GM18951 (cell line): Measurements from ENCODE around the gene CHRND.
"Not testable (repeated sequence)": the region's sequence is repeated elsewhere in the genome, so short reads cannot be mapped to it uniquely, and the experiment has no call there.

Experiments
- POLR2A ChIP-seq: IDR thresholded peaks from 4 replicates; pipeline ENCODE4 v1.6.1; 2011; ENCODE audit warnings: mild to moderate bottlenecking; ENCODE audit not compliant: insufficient read length, insufficient read depth; ENCODE audit errors: extremely low read depth
- in situ Hi-C: fragments of 300-500 bp; cut with MboI; formaldehyde crosslinking; loops from one replicate; pipeline ENCODE4 v1.12.0; 2022; ENCODE audit warnings: low sequenced_read_pairs, mixed read lengths, inconsistent platforms; ENCODE audit not compliant: unreplicated experiment

CHRND gene

DNA sequence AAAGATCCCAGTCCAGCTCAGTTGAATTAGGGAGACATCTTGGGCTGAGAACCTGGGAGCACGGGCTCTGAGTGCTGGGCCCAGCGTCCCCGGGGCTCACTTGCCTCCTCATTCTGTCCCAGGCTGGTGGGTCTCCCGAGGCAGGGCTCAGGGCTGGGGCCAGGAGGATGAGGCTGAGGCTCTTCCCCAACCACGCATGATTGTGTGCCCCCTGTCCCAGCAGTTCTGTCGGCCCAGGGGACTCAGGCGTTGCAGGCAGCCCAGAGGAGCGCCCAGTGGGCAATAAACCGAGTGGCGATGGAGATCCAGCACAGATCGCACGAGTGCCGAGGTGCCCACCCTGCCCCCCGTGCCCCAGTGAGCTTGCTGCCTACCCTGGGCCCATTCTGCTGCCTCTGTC is 4.9 kb upstream of the CHRND start:
- TF ChIP-seq POLR2A, result no peak
- in situ Hi-C loops, result no loop called here

GRCh38 chr2:232521959-232522622 is 3.9 kb upstream of the CHRND start:
- TF ChIP-seq POLR2A, result no peak
- in situ Hi-C loops, result no loop called here

- no peak for TF ChIP-seq POLR2A
- in situ Hi-C loops, result no loop called here
These were observed 3.1 kb upstream of the CHRND start for GRCh38 chr2:232522623-232523401.

DNA sequence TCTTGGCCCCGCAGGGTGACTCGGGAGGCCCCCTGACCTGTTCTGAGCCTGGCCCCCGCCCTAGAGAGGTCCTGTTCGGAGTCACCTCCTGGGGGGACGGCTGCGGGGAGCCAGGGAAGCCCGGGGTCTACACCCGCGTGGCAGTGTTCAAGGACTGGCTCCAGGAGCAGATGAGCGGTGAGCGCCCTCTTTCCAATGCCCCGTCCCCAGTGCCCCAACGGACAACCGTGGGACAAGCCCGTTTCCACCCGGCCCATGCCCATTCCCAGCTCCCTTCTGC is 2.6 kb upstream of the CHRND start:
- in situ Hi-C loops, result no loop called here
- no peak for TF ChIP-seq POLR2A

- TF ChIP-seq POLR2A, result no peak
- in situ Hi-C loops, result no loop called here
These were observed 2.0 kb upstream of the CHRND start for GRCh38 chr2:232523682-232524597.

GRCh38 chr2:232524771-232525170 is 1.2 kb upstream of the CHRND start:
- no peak for TF ChIP-seq POLR2A
- in situ Hi-C loops, result no loop called here

- TF ChIP-seq POLR2A, result no peak
- in situ Hi-C loops, result no loop called here
These were observed 761 bp upstream of the CHRND start for GRCh38 chr2:232525199-232525598.

- TF ChIP-seq POLR2A, result no peak
- in situ Hi-C loops, result no loop called here
These were observed 497 bp downstream of the CHRND start for GRCh38 chr2:232526372-232526941.

GRCh38 chr2:232527905-232528470 is 2.0 kb downstream of the CHRND start:
- in situ Hi-C loops, result no loop called here
- no peak for TF ChIP-seq POLR2A

DNA sequence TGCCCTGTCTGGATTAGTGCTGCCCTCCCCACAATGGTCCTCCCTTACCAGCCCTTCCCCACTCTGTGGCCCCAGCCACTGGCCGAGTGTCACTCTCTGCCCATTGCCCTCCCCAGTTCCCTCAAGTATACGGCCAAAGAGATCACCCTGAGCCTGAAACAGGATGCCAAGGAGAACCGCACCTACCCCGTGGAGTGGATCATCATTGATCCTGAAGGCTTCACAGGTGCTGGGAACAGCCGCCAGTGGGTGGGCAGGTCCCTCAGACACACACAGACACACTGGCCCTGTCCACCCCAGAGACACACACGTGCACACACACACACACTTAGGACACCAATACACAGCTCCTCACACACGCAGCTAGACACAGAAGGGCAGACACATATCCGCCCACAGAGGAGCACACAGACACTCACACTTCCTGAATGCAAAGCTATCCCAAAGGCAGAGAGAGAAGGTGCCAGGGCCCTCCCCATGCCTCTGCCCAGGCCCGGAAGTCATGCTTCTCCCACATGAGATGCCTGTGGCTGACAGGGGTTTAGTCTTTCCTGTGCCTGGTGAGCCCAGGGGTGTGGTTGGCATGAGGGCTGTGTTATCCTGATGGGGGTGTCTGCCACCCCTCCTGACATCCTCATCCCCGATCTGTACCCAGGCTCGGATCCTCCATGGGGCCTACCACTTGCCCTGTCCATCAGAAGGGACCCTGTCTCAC is 2.9 kb downstream of the CHRND start:
- TF ChIP-seq POLR2A, result no peak
- in situ Hi-C loops, result no loop called here

DNA sequence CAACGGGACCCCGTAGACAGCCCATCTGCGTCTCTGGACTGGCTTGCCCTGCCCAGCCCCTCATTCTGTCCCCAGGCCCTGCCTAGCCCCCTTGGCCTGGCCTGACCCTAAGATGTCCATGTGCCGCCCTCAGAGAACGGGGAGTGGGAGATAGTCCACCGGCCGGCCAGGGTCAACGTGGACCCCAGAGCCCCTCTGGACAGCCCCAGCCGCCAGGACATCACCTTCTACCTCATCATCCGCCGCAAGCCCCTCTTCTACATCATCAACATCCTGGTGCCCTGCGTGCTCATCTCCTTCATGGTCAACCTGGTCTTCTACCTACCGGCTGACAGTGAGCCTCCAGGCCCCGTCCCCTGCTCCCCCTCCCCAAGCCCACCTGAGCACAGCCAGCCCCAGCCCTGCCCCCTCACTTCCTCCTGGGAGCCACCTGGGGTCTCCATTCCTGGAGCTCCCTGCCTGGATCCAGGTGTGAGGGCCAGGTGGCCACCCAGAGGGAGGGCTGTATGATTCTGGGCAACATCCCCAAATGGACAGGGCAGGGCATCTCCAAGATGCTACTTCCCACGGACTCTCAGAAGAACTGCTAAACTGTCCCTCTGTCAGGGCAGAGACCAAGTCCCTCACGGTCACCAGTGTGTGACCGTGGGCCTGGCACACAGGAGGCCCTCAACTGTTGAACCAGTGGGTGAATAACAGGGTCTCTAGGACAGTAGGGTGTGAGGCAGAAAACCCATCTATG is 4.0 kb downstream of the CHRND start:
- TF ChIP-seq POLR2A, result no peak
- in situ Hi-C loops, result no loop called here

DNA sequence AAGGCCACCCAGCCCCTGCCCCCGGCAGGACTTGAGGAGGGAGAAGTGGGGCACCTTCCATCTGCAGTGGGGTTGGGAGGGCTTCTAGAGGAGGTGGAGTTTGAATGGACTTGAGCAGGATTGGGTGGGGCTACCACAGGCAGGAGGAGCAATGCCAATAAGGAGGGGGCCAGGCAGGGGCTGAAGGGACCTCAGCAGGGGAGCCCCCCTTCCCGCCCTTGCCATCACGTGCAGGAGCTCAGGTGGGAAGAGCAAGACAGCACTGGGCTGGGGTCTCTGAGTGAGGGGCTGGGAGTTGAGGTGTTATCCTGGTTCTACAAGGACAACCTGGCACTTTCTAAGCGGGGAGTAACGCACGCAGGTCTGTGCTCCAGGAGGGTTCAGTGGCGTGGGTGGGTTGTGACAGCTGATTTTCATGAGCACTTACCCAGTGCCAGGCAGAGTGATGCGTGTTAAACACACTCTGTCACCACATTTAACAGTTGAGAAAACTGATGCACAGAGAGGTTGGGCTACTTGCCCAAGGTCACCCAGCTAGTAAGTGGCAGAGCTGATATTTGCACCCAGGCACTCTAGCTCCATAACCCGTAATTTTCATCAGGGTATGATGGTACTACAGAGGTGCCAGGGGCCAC is 4.8 kb downstream of the CHRND start:
- TF ChIP-seq POLR2A, result no peak
- in situ Hi-C loops, result no loop called here

DNA sequence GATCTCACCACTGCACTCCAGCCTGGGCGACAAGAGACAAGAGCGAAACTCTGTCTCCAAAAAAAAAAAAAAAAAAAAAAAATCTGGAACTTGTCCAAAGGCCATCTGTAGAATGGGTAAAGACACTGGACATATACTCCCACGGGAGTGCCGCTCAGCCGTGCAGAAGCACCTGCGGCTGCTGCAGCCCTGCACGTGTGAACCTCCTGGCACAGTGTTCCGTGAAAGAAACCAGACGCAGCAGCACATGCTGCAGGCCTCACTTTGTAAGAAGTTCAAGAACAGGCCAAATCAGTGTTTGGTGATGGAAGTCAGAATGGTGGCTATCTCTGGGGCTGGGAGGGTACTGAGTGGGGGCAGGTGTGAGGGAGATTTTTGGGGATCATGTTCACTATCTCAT is 6.5 kb downstream of the CHRND start:
- no peak for TF ChIP-seq POLR2A
- in situ Hi-C loops, result no loop called here

GRCh38 chr2:232532821-232533220 is 6.9 kb downstream of the CHRND start:
- in situ Hi-C loops, result not testable (repeated sequence)
